Tibial nerve (tissue), 4 donors: ENCODE data around the gene SMAD6.

Experiments
- EP300 ChIP-seq, 2 donors: sonication (generic); formaldehyde crosslinking; IDR thresholded peaks; one replicate each; pipeline ENCODE4 v1.6.1; 2017; ENCODE audit warnings: antibody characterized with exemption in 2 of 2, mild to moderate bottlenecking in 1 of 2
- POLR2A ChIP-seq, 2 donors: fragments of 450-650 bp; IDR thresholded peaks; one replicate each; pipeline ENCODE4 v1.6.1; 2017; ENCODE audit warnings: antibody characterized with exemption in 2 of 2, mild to moderate bottlenecking in 2 of 2, moderate library complexity in 2 of 2
- TF ChIP-seq, protein P1 (sequence below), 5 experiments: fragments of 200-600 bp in 3 of 5; fragments of 450-650 bp in 2 of 5; sonication (generic) in 3 of 5; IDR thresholded peaks; one replicate each; pipeline ENCODE4 v1.5.1; 2016 to 2019; ENCODE audit warnings: antibody characterized with exemption in 5 of 5, mild to moderate bottlenecking in 3 of 5, moderate library complexity in 2 of 5

DNA sequence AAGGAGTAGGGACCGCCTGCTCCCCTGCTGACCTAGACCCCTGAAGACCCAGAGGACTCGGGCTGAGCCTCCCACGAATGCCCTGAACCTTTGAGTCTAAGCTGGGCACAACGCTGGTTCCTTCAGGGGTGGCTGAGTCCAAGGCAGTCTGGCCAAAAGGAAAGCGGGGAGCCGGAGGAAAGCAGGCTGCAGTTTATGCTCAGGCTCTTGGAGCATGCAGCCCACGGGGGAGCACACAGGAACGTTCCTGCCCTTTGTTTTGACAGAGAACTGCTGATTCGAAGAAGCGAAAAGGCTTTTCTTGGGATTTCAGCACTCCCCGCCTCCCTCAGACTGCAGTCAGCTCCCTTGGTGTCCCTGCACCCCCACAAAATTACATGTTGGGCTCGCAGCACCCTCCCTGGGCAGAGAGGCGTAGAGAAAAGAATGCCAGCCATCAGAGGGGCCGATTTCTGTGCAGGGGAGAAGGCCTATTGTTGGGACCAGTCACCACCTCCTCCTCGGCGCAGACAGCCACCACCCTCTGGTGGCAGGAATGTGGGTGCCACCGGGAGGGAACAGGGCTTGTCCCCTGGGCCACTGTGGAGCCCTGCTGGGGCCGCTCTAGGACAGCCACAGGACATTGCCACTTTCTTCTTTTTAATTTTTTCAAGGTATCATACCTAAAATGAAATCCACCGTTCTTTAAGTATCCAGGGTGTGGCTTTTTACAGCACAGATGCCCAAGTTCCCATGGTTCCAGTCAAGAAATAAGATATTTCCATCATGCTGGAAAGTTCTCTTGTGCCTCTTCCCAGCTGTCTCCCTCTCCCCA is 72.2 kb downstream of the SMAD6 start:
- TF ChIP-seq, protein P1, sequence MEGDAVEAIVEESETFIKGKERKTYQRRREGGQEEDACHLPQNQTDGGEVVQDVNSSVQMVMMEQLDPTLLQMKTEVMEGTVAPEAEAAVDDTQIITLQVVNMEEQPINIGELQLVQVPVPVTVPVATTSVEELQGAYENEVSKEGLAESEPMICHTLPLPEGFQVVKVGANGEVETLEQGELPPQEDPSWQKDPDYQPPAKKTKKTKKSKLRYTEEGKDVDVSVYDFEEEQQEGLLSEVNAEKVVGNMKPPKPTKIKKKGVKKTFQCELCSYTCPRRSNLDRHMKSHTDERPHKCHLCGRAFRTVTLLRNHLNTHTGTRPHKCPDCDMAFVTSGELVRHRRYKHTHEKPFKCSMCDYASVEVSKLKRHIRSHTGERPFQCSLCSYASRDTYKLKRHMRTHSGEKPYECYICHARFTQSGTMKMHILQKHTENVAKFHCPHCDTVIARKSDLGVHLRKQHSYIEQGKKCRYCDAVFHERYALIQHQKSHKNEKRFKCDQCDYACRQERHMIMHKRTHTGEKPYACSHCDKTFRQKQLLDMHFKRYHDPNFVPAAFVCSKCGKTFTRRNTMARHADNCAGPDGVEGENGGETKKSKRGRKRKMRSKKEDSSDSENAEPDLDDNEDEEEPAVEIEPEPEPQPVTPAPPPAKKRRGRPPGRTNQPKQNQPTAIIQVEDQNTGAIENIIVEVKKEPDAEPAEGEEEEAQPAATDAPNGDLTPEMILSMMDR (IDR thresholded peaks at IDR 0.05), result peak; percentile 97 to 99 (median 98)
- TF ChIP-seq EP300 (IDR thresholded peaks at IDR 0.05) (peak in 1 of 2 donors; percentile 76), POLR2A (IDR thresholded peaks at IDR 0.05) (no peak)
